GM12865 (cell line): ENCODE measurements around the gene ABL1.
"Not testable (repeated sequence)": the region's sequence is repeated elsewhere in the genome, so short reads cannot be mapped to it uniquely, and the experiment has no call there.

Experiments used
- DNase-seq: peaks from one replicate; pipeline ENCODE4 v3.0.0; 2010; ENCODE audit warnings: low read depth
- H3K4me3 ChIP-seq: 2 replicates; pipeline ENCODE4 v1.5.1; 2011; ENCODE audit warnings: mild to moderate bottlenecking, low read depth, low read length, control low read depth
- CTCF ChIP-seq: IDR thresholded peaks from 2 replicates; pipeline ENCODE4 v1.5.1; 2011; ENCODE audit warnings: low read length, control low read depth, low read depth, inconsistent platforms; ENCODE audit not compliant: insufficient read depth; ENCODE audit errors: missing control alignments

The ABL1 gene

GRCh38 chr9:130908146-130908877 lies 73.3 kb downstream of the ABL1 start:
- H3K4me3 ChIP-seq, result no peak overlapping the region
- no peak for TF ChIP-seq CTCF
- no peak for DNase-seq

DNA sequence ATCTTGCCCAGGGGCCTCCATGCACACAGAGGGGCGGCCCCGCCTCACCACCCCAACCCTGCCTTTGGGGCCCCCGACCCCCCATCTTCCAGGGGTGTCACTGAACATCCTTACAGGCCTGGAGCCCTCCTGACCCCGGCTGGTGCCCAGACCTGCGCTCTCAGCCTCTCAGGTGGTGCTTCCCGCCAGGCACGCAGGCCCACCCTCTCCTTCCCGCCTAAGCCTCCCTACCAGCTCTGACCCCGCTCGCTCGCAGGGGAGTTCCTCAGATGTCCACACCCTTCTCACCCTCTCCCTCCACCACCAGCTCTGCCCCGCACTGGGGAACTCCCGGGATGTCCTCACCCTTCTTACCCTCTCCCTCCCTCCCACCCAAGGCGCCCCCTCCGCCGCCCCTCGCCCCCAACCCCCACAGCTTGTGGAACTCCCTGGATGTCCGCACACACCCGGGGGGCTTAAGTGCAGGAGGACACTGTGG lies 73.9 kb downstream of the ABL1 start:
- TF ChIP-seq CTCF, result no peak
- DNase-seq, result no peak
- H3K4me3 ChIP-seq, result no peak overlapping the region

DNA sequence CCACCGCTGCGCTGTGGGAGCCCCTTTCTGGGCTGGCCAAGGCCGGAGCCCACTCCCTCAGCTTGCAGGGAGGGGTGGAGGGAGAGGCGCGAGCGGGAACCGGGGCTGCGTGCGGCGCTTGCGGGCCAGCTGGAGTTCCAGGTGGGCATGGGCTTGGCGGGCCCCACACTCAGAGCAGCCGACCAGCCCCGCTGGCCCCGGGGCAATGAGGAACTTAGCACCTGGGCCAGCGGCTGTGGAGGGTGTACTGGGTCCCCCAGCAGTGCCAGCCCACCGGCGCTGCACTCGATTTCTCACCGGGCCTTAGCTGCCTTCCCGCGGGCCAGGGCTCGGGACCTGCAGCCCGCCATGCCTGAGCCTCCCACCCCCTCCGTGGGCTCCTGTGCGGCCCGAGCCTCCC lies 75.0 kb downstream of the ABL1 start:
- DNase-seq, H3K4me3 ChIP-seq: not testable (repeated sequence)

- H3K4me3 ChIP-seq, DNase-seq: not testable (repeated sequence)
Measured at GRCh38 chr9:130910670-130911069, 75.6 kb downstream of the ABL1 start.

GRCh38 chr9:130911254-130912049 lies 76.4 kb downstream of the ABL1 start:
- no peak for TF ChIP-seq CTCF
- no peak overlapping the region for H3K4me3 ChIP-seq
- DNase-seq, result no peak

DNA sequence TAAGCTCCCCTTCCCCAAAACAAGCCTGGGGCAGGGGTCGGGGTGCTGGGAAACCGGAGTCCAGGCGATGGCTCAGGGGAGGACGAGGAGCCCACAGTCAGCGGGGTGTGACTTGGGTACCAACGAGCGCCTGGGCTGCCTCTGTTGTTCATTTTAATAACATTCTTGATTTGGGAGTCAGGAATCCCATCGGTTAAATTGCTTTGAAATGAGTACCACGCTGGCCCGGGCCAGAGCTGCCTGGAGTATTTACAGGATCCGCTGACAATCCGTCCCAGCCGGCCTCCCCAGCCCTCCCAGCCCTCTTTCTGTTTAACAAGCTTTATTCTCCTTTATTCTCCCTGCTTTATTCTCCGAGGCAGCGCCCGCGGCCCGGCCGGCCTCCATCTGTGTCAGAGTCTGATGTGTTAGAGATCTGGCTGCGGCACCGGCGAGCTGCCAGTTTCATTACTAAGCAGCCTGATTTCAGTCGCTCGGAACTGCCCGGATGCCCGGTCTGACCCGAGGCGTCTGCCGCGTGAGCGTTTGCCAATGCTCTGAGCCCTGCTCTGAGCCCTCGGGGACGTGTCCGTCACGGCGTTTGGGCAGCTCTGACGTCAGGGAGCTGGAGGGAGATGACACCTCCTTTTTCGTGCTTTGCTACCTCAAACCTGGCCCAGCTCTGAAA lies 78.0 kb downstream of the ABL1 start:
- H3K4me3 ChIP-seq, result no peak overlapping the region
- no peak for DNase-seq
- TF ChIP-seq CTCF, result no peak

- DNase-seq, result no peak
- TF ChIP-seq CTCF, result no peak
- no peak overlapping the region for H3K4me3 ChIP-seq
Measured at GRCh38 chr9:130913599-130914416, 78.8 kb downstream of the ABL1 start.
